ENCODE data around the gene ACSM2A.
"Not testable (repeated sequence)": the region's sequence is repeated elsewhere in the genome, so short reads cannot be mapped to it uniquely, and the experiment has no call there.

The ACSM2A gene

GRCh38 chr16:20424129-20424866 is 27.0 kb upstream of the ACSM2A start:
- ChIA-PET CTCF (no interaction called here), POLR2A (no interaction called here)
- TF ChIP-seq, protein P1, sequence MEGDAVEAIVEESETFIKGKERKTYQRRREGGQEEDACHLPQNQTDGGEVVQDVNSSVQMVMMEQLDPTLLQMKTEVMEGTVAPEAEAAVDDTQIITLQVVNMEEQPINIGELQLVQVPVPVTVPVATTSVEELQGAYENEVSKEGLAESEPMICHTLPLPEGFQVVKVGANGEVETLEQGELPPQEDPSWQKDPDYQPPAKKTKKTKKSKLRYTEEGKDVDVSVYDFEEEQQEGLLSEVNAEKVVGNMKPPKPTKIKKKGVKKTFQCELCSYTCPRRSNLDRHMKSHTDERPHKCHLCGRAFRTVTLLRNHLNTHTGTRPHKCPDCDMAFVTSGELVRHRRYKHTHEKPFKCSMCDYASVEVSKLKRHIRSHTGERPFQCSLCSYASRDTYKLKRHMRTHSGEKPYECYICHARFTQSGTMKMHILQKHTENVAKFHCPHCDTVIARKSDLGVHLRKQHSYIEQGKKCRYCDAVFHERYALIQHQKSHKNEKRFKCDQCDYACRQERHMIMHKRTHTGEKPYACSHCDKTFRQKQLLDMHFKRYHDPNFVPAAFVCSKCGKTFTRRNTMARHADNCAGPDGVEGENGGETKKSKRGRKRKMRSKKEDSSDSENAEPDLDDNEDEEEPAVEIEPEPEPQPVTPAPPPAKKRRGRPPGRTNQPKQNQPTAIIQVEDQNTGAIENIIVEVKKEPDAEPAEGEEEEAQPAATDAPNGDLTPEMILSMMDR (IDR thresholded peaks at IDR 0.05; ENCODE audit: insufficient read depth, low read length, missing control alignments) = no peak
- H3K4me3 ChIP-seq (ENCODE audit: low read depth, low read length) = no peak overlapping the region
- DNase-seq (ENCODE audit: low read depth, low spot score) = no peak

- DNase-seq (ENCODE audit: low read depth, low spot score); POLR2A ChIA-PET; CTCF ChIA-PET; H3K4me3 ChIP-seq (ENCODE audit: low read depth, low read length): not testable (repeated sequence)
These were observed 23.9 kb upstream of the ACSM2A start for GRCh38 chr16:20427401-20427797.

- POLR2A ChIA-PET; DNase-seq (ENCODE audit: low read depth, low spot score); CTCF ChIA-PET; H3K4me3 ChIP-seq (ENCODE audit: low read depth, low read length): not testable (repeated sequence)
These were observed 21.8 kb upstream of the ACSM2A start for GRCh38 chr16:20429499-20429898.

- POLR2A ChIA-PET; DNase-seq (ENCODE audit: low read depth, low spot score); CTCF ChIA-PET; H3K4me3 ChIP-seq (ENCODE audit: low read depth, low read length): not testable (repeated sequence)
These were observed 20.8 kb upstream of the ACSM2A start for GRCh38 chr16:20430480-20430879.

GRCh38 chr16:20430948-20431347 is 20.4 kb upstream of the ACSM2A start:
- no peak for DNase-seq (ENCODE audit: low read depth, low spot score)
- CTCF ChIA-PET = no interaction called here
- TF ChIP-seq, protein P1 (IDR thresholded peaks at IDR 0.05; ENCODE audit: insufficient read depth, low read length, missing control alignments) = no peak
- POLR2A ChIA-PET = no interaction called here
- H3K4me3 ChIP-seq (ENCODE audit: low read depth, low read length) = no peak overlapping the region

DNA sequence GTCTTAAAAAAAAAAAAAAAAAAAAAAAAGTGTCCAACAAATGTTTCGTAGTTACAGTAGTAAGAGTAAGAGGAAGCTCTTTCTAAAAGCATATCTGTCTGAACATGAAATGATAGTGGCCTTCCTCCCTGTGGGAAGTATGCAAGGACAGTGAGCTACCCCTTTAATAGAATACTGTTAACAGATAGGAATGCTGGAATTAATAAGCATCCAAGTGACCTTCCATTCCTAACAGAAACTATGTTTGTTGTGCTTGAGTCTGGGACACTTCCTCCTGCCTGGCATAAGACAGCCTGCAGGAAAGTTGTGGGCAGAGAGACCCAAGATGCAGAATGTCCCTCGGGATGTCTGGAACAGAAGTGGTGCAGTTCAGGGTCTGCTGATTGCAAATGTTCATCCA is 12.4 kb upstream of the ACSM2A start:
- POLR2A ChIA-PET; CTCF ChIA-PET; H3K4me3 ChIP-seq (ENCODE audit: low read depth, low read length); DNase-seq (ENCODE audit: low read depth, low spot score): not testable (repeated sequence)

- H3K4me3 ChIP-seq (ENCODE audit: low read depth, low read length); DNase-seq (ENCODE audit: low read depth, low spot score); POLR2A ChIA-PET; CTCF ChIA-PET: not testable (repeated sequence)
These were observed 11.5 kb upstream of the ACSM2A start for GRCh38 chr16:20439820-20440231.

GRCh38 chr16:20440731-20441130 is 10.6 kb upstream of the ACSM2A start:
- CTCF ChIA-PET; H3K4me3 ChIP-seq (ENCODE audit: low read depth, low read length); DNase-seq (ENCODE audit: low read depth, low spot score); POLR2A ChIA-PET: not testable (repeated sequence)

DNA sequence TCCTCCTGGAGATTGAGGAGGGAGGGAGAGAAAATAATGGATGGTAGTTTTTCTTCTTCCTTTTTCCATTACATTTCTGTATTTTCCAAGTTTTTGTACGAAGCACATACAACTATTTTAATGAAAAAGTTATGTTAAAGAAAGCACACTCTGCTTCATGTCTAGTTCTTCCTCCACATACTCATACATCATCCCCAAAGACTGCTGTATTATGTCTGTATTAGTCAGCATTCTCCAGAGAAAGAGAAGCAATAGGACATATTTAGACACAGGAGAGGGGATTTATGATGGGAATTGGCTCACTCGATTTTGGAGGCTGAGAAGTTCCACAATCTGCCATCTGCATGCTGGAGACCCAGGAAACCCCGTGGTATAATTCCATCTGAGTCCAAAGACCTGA is 10.1 kb upstream of the ACSM2A start:
- no peak overlapping the region for H3K4me3 ChIP-seq (ENCODE audit: low read depth, low read length)
- DNase-seq (ENCODE audit: low read depth, low spot score) = no peak
- POLR2A ChIA-PET = no interaction called here
- TF ChIP-seq, protein P1 (IDR thresholded peaks at IDR 0.05; ENCODE audit: insufficient read depth, low read length, missing control alignments) = no peak
- CTCF ChIA-PET = no interaction called here

DNA sequence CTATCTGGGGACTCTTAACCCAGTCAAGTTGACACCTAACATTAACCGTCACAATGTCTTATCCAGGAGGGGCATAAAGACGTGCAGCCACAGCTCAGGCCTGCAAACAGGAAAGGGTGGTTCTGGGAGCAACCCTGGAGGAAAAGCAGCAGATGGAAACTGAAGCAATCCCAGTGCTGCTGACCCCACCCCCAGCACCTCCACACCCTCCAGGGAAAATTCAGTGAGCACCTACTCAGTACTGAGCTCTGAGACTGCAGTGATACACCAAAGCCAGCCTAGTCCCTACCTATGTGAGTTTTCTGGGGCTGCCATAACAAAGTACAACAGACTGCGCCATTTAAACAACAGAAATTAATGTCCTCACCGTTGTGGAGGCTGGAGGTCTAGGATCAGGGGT is 9.5 kb upstream of the ACSM2A start:
- DNase-seq (ENCODE audit: low read depth, low spot score); H3K4me3 ChIP-seq (ENCODE audit: low read depth, low read length); CTCF ChIA-PET; POLR2A ChIA-PET: not testable (repeated sequence)

GRCh38 chr16:20446652-20447393 is 4.5 kb upstream of the ACSM2A start:
- POLR2A ChIA-PET; CTCF ChIA-PET; H3K4me3 ChIP-seq (ENCODE audit: low read depth, low read length); DNase-seq (ENCODE audit: low read depth, low spot score): not testable (repeated sequence)

GRCh38 chr16:20453633-20454032 is 2.3 kb downstream of the ACSM2A start:
- CTCF ChIA-PET; H3K4me3 ChIP-seq (ENCODE audit: low read depth, low read length); DNase-seq (ENCODE audit: low read depth, low spot score); POLR2A ChIA-PET: not testable (repeated sequence)

DNA sequence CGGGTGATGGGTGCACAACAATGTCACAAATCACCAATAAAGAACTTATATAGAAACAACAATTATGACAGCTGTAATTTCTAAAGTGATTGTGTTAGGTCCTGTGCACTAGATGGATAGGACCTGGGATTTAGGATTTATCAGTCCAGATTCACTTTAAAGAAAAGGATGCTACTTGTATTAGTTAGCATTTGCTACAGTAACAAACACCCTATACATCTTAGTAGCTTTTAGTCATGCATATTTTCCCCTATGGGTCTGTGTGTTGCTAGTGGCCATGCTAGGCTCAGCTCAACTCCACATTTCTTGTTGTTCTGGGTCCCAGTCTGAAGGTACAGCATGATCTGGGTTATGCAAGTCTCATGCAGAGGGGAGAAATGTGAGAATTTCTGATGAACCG is 7.9 kb downstream of the ACSM2A start:
- DNase-seq (ENCODE audit: low read depth, low spot score); POLR2A ChIA-PET; H3K4me3 ChIP-seq (ENCODE audit: low read depth, low read length): not testable (repeated sequence)
- CTCF ChIA-PET = interaction anchor here (1.0 kb wide), 1 partner anchor 552 kb away, joined by 3 read pairs; no protein-coding TSS in a partner anchor

DNA sequence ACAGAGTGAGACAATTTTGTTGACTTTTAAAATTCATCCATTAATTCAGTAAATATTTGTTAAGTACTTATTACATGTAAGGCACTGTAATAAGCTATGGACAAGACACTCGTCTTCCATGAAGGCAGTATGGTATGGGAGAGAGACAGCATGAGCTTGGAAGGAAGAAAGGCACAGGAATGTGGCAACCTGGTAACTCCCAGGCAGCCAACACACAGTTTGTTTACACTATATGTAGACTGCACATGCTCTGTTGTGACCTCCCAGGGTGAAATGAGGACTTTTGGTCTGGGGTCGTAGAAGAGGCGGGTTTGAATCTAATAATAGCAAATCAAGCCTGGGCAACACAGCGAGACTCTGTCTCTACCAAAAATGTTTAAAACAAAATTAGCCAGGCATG is 9.0 kb downstream of the ACSM2A start:
- DNase-seq (ENCODE audit: low read depth, low spot score); H3K4me3 ChIP-seq (ENCODE audit: low read depth, low read length); POLR2A ChIA-PET; CTCF ChIA-PET: not testable (repeated sequence)

Measured in AG04449 (cell line).